ENCODE data around the gene CARD8.

Gene CARD8

DNA sequence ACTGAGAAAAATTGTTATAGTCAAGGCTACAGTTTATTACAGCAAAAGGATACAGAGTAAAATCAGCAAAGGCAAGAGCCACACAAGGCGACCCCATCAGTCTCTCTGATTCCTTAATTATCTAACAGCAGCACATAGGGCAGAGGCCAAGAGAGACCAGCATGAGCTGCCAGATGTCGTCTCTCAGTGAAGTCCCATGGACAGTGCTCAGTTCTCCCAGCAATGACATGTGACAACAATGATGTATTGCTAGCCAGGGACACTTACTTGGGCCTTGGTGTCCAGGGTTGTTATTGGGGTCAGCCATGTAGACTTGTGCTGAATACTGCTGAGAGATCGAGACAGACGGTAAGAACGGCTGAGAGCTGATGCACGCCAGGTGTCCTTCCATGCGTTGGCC, 63.0 kb downstream of the CARD8 start:
- TF ChIP-seq FOXP2 (optimal IDR thresholded peaks at IDR 0.05; ENCODE audit: control extremely low read depth, extremely low read length, insufficient read depth) (no peak), EZH2 (IDR thresholded peaks at IDR 0.05) (no peak), POLR2AphosphoS5 (IDR thresholded peaks at IDR 0.05; ENCODE audit: borderline replicate concordance, low read depth, low read length) (no peak)
- DNase-seq (ENCODE audit: low read depth, low spot score) = no peak

DNA sequence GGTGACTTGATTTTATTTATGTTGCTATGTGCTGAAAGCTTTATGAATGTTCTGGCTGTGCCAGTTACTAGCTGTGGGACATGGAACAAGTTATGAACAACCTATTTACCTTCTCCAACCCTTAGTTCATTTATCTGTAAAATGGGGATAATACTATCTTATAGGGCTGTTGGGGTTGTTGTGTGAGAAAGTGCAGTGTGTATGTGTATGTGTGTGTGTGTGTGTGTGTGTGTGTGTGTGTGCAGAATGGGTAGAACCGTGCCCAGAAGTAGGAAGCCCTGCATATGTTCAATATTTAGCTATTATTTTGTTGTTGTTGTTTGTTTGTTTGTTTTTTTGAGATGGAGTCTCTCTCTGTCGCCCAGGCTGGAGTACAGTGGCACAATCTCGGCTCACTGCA, 64.8 kb downstream of the CARD8 start:
- Histone ChIP-seq H3K27ac (peak overlapping the region; percentile 7; the same call in 1 of the 2 replicates), H3K9me3 (ENCODE audit: low read depth, low read length) (no peaks in the 10 kb centered on the region), H3K9ac (ENCODE audit: insufficient read length) (no peak overlapping the region), H3K4me3 (no peak overlapping the region), H3K36me3 (ENCODE audit: insufficient read depth, low read length) (peaks cover 6% of the 10 kb centered on the region; the same call in 1 of the 2 replicates)
- TF ChIP-seq POLR2AphosphoS5 (IDR thresholded peaks at IDR 0.05; ENCODE audit: borderline replicate concordance, low read depth, low read length) = no peak
- TF ChIP-seq EZH2 (IDR thresholded peaks at IDR 0.05) = no peak
- TF ChIP-seq FOXP2 (optimal IDR thresholded peaks at IDR 0.05; ENCODE audit: control extremely low read depth, extremely low read length, insufficient read depth) = no peak
- no peak for DNase-seq (ENCODE audit: low read depth, low spot score)

More for the DNA sequence above, 63.0 kb downstream of the CARD8 start:
- no peaks in the 10 kb centered on the region for H3K9me3 ChIP-seq (ENCODE audit: low read depth, low read length)
- peaks cover 6% of the 10 kb centered on the region; the same call in 1 of the 2 replicates for H3K36me3 ChIP-seq (ENCODE audit: insufficient read depth, low read length)
- H3K27ac ChIP-seq = no peak overlapping the region
- no peak overlapping the region for H3K9ac ChIP-seq (ENCODE audit: insufficient read length)
- no peak overlapping the region for H3K4me3 ChIP-seq

GRCh38 chr19:48190288-48190884, 65.3 kb downstream of the CARD8 start:
- H3K36me3 ChIP-seq (ENCODE audit: insufficient read depth, low read length) = peaks cover 6% of the 10 kb centered on the region; the same call in 1 of the 2 replicates
- H3K27ac ChIP-seq = peak overlapping the region; percentile 7; the same call in 1 of the 2 replicates

GRCh38 chr19:48186541-48186991, 69.1 kb downstream of the CARD8 start:
- peaks cover 1% of the 10 kb centered on the region; the same call in 1 of the 2 replicates for H3K9me3 ChIP-seq (ENCODE audit: low read depth, low read length)
- H3K27ac ChIP-seq = no peak overlapping the region
- TF ChIP-seq POLR2AphosphoS5 (IDR thresholded peaks at IDR 0.05; ENCODE audit: borderline replicate concordance, low read depth, low read length) (no peak), EZH2 (IDR thresholded peaks at IDR 0.05) (no peak), FOXP2 (optimal IDR thresholded peaks at IDR 0.05; ENCODE audit: control extremely low read depth, extremely low read length, insufficient read depth) (no peak)
- peaks cover 15% of the 10 kb centered on the region for H3K36me3 ChIP-seq (ENCODE audit: insufficient read depth, low read length)
- DNase-seq (ENCODE audit: low read depth, low spot score) = no peak
- no peak overlapping the region for H3K4me3 ChIP-seq
- no peak overlapping the region for H3K9ac ChIP-seq (ENCODE audit: insufficient read length)

More at GRCh38 chr19:48190288-48190884, 65.3 kb downstream of the CARD8 start:
- Histone ChIP-seq H3K4me3 (no peak overlapping the region), H3K9me3 (ENCODE audit: low read depth, low read length) (no peaks in the 10 kb centered on the region), H3K9ac (ENCODE audit: insufficient read length) (no peak overlapping the region)
- DNase-seq (ENCODE audit: low read depth, low spot score) = no peak
- TF ChIP-seq FOXP2 (optimal IDR thresholded peaks at IDR 0.05; ENCODE audit: control extremely low read depth, extremely low read length, insufficient read depth) (no peak), EZH2 (IDR thresholded peaks at IDR 0.05) (no peak), POLR2AphosphoS5 (IDR thresholded peaks at IDR 0.05; ENCODE audit: borderline replicate concordance, low read depth, low read length) (0 out of 2 replicates have a peak, but pooled peaks have one; percentile 13)

DNA sequence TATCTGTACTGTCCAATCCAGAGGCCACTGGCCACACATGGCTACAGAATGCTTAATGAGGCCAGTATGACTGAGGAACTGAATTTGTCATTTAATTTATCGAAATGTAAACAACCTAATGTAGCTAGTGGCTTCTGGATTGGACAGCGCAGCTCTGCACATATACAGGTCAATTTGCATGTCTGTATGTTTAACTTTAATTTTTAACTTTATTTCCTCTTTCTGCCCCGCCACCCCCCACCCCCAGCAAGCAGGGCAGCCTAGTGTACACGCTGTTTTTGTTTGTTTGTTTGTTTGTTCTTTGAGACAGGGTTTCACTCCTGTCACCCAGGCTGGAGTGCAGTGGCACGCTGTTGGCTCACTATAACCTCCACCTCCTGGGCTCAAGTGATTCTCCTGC, 69.7 kb downstream of the CARD8 start:
- peaks cover 6% of the 10 kb centered on the region; the same call in 1 of the 2 replicates for H3K9me3 ChIP-seq (ENCODE audit: low read depth, low read length)
- DNase-seq (ENCODE audit: low read depth, low spot score) = no peak
- H3K4me3 ChIP-seq = no peak overlapping the region
- peaks cover 21% of the 10 kb centered on the region for H3K36me3 ChIP-seq (ENCODE audit: insufficient read depth, low read length)
- H3K9ac ChIP-seq (ENCODE audit: insufficient read length) = no peak overlapping the region
- no peak overlapping the region for H3K27ac ChIP-seq
- TF ChIP-seq EZH2 (IDR thresholded peaks at IDR 0.05) (no peak), FOXP2 (optimal IDR thresholded peaks at IDR 0.05; ENCODE audit: control extremely low read depth, extremely low read length, insufficient read depth) (no peak), POLR2AphosphoS5 (IDR thresholded peaks at IDR 0.05; ENCODE audit: borderline replicate concordance, low read depth, low read length) (no peak)

DNA sequence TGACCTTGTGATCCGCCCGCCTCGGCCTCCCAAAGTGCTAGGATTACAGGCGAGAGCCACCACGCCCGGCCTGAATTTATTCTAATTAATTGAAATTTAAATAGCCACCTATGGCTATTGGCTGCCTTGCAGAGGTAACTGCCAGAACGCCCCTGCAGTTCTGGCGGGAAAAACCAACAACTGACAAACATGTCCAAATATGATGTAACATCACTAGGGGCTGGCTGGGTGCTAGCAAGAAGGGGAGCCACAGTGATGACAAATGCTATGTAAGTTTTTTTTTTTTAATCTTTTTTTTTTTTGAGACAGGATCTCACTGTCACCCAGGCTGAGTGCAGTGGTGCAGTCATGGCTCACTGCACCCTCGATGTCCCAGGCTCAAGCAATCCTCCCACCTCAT, 72.4 kb downstream of the CARD8 start:
- Histone ChIP-seq H3K36me3 (ENCODE audit: insufficient read depth, low read length) (peaks cover 18% of the 10 kb centered on the region), H3K4me3 (no peak overlapping the region), H3K9me3 (ENCODE audit: low read depth, low read length) (peaks cover 6% of the 10 kb centered on the region; the same call in 1 of the 2 replicates), H3K9ac (ENCODE audit: insufficient read length) (no peak overlapping the region), H3K27ac (no peak overlapping the region)
- TF ChIP-seq FOXP2 (optimal IDR thresholded peaks at IDR 0.05; ENCODE audit: control extremely low read depth, extremely low read length, insufficient read depth) = no peak
- no peak for TF ChIP-seq EZH2 (IDR thresholded peaks at IDR 0.05)
- TF ChIP-seq POLR2AphosphoS5 (IDR thresholded peaks at IDR 0.05; ENCODE audit: borderline replicate concordance, low read depth, low read length) = no peak
- no peak for DNase-seq (ENCODE audit: low read depth, low spot score)

- Histone ChIP-seq H3K9ac (ENCODE audit: insufficient read length) (no peak overlapping the region), H3K4me3 (no peak overlapping the region), H3K36me3 (ENCODE audit: insufficient read depth, low read length) (peaks cover 18% of the 10 kb centered on the region), H3K9me3 (ENCODE audit: low read depth, low read length) (peaks cover 6% of the 10 kb centered on the region; the same call in 1 of the 2 replicates), H3K27ac (no peak overlapping the region)
- DNase-seq (ENCODE audit: low read depth, low spot score) = no peak
- TF ChIP-seq POLR2AphosphoS5 (IDR thresholded peaks at IDR 0.05; ENCODE audit: borderline replicate concordance, low read depth, low read length) (no peak), FOXP2 (optimal IDR thresholded peaks at IDR 0.05; ENCODE audit: control extremely low read depth, extremely low read length, insufficient read depth) (no peak), EZH2 (IDR thresholded peaks at IDR 0.05) (no peak)
Observed at GRCh38 chr19:48182434-48182833, 73.3 kb downstream of the CARD8 start.

- H3K4me3 ChIP-seq = no peak overlapping the region
- no peak for DNase-seq (ENCODE audit: low read depth, low spot score)
- no peak for TF ChIP-seq EZH2 (IDR thresholded peaks at IDR 0.05)
- no peak for TF ChIP-seq FOXP2 (optimal IDR thresholded peaks at IDR 0.05; ENCODE audit: control extremely low read depth, extremely low read length, insufficient read depth)
- TF ChIP-seq POLR2AphosphoS5 (IDR thresholded peaks at IDR 0.05; ENCODE audit: borderline replicate concordance, low read depth, low read length) = no peak
- H3K9ac ChIP-seq (ENCODE audit: insufficient read length) = no peak overlapping the region
- H3K27ac ChIP-seq = no peak overlapping the region
- H3K36me3 ChIP-seq (ENCODE audit: insufficient read depth, low read length) = peaks cover 18% of the 10 kb centered on the region
- peaks cover 6% of the 10 kb centered on the region; the same call in 1 of the 2 replicates for H3K9me3 ChIP-seq (ENCODE audit: low read depth, low read length)
Observed at GRCh38 chr19:48181505-48181904, 74.2 kb downstream of the CARD8 start.
